Epithelial cell of proximal tubule (primary cell): ENCODE data around the gene S100A7A. TPM values are rescaled to one million over a fixed set of nuclear protein-coding genes. Genes with fewer than 3 reads are reported as not detected.

ENCODE experiments used
- DNase-seq: peaks from one replicate; pipeline ENCODE4 v3.0.0-alpha.2; 2011; ENCODE audit warnings: low read depth
- H3K4me3 ChIP-seq: 2 replicates; pipeline ENCODE4 v1.5.1; 2011; ENCODE audit warnings: low read depth, mild to moderate bottlenecking, low read length
- total RNA-seq: library from RNA; depleted of rRNA; stranded (reverse); fragments of >200 nt; gene quantifications from 2 replicates; pipeline ENCODE4 v1.2.3, GENCODE V29; 2015
- TF ChIP-seq, protein P1 (sequence below): conservative IDR thresholded peaks from 2 replicates; pipeline ENCODE4 v1.5.1; 2012; ENCODE audit warnings: low read depth, mild to moderate bottlenecking, low read length

Gene S100A7A
- not detected in 2 replicates for total RNA-seq

GRCh38 chr1:153415850-153416570 is at the start of gene S100A7A:
Gene S100A7A, plus strand, starts transcription at chr1:153416520. Its CDS starts 1,563 bp downstream, at chr1:153418083.
- DNase-seq: no peak
- H3K4me3 ChIP-seq: no peak within 1 kb of the TSS
- TF ChIP-seq, protein P1, sequence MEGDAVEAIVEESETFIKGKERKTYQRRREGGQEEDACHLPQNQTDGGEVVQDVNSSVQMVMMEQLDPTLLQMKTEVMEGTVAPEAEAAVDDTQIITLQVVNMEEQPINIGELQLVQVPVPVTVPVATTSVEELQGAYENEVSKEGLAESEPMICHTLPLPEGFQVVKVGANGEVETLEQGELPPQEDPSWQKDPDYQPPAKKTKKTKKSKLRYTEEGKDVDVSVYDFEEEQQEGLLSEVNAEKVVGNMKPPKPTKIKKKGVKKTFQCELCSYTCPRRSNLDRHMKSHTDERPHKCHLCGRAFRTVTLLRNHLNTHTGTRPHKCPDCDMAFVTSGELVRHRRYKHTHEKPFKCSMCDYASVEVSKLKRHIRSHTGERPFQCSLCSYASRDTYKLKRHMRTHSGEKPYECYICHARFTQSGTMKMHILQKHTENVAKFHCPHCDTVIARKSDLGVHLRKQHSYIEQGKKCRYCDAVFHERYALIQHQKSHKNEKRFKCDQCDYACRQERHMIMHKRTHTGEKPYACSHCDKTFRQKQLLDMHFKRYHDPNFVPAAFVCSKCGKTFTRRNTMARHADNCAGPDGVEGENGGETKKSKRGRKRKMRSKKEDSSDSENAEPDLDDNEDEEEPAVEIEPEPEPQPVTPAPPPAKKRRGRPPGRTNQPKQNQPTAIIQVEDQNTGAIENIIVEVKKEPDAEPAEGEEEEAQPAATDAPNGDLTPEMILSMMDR: no peak

- TF ChIP-seq, protein P1: no peak
These were observed 49.2 kb upstream of the S100A7A start for GRCh38 chr1:153367090-153367489.

DNA sequence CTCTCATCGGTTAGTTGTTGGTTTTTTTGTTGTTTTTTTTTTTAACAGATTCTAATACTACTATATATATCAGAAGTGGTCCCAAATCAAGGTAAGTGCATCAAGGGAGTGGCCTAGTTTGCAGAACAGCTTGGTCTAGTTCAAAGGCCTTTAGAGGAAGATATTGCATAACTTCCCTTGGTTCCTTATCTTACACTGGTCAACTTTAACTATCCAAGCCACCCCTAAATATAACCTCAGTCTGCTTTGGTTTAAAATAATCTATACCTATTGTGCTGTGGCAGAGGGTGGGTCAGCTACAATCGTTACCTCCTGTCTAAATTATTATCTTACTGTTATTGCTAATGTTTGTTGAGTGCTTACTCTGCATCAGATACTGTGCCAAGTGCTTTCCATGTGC is 47.8 kb upstream of the S100A7A start:
- TF ChIP-seq, protein P1: no peak
- DNase-seq: no peak
- no peak overlapping the region for H3K4me3 ChIP-seq

More at GRCh38 chr1:153367090-153367489, 49.2 kb upstream of the S100A7A start:
- no peak overlapping the region for H3K4me3 ChIP-seq
- DNase-seq: no peak

- DNase-seq: no peak
- no peak overlapping the region for H3K4me3 ChIP-seq
- TF ChIP-seq, protein P1: no peak
These were observed 46.2 kb upstream of the S100A7A start for GRCh38 chr1:153370146-153370545.

GRCh38 chr1:153371231-153371630 is 45.1 kb upstream of the S100A7A start:
- DNase-seq: no peak
- TF ChIP-seq, protein P1: no peak
- H3K4me3 ChIP-seq: no peak overlapping the region

- TF ChIP-seq, protein P1: no peak
- no peak for DNase-seq
- H3K4me3 ChIP-seq: no peak overlapping the region
These were observed 43.7 kb upstream of the S100A7A start for GRCh38 chr1:153372571-153372970.

DNA sequence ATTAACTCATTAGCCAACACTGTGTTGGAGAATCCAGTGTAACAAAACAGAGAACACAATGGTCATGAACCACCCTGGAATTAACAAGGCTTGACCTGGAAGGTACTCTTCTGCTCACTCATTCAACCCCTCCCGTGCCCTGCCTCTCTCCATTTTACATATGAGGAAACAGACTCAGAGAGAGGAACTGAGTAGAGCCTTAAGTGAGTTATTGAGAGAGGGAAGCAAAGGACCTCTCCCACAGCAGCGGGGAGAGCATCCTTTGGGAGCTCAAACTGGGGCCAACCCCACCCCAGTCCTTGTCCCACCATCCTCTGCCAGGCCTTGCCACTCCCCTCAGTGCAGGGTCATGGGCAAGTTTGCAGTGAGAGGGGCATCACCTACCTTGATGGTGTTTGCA is 42.2 kb upstream of the S100A7A start:
- TF ChIP-seq, protein P1: no peak
- DNase-seq: no peak
- H3K4me3 ChIP-seq: no peak overlapping the region
